Neuronal stem cell (in vitro differentiated cells): Measurements from ENCODE around the gene NELL1.

Experiments used
- DNase-seq: peaks from one replicate; pipeline ENCODE4 v3.0.0-alpha.2; 2013; ENCODE audit warnings: low spot score
- H2AFZ ChIP-seq: one replicate; pipeline ENCODE4 v1.6.1; 2013; ENCODE audit warnings: mild to moderate bottlenecking, low read length, inconsistent platforms
- H2AK5ac ChIP-seq: 2 replicates; pipeline ENCODE4 v1.6.1; 2013; ENCODE audit warnings: low read depth, mild to moderate bottlenecking, inconsistent platforms, low read length, moderate library complexity, mixed read lengths
- H2BK120ac ChIP-seq: 2 replicates; pipeline ENCODE4 v1.6.1; 2013; ENCODE audit warnings: low read depth, mild to moderate bottlenecking, inconsistent platforms, low read length, moderate library complexity, mixed read lengths
- H2BK12ac ChIP-seq: one replicate; pipeline ENCODE4 v1.6.1; 2013; ENCODE audit warnings: low read length, inconsistent platforms
- H2BK15ac ChIP-seq: 2 replicates; pipeline ENCODE4 v1.6.1; 2013; ENCODE audit warnings: mild to moderate bottlenecking, low read length, inconsistent platforms, mixed read lengths
- H2BK5ac ChIP-seq: one replicate; pipeline ENCODE4 v1.6.1; 2013; ENCODE audit warnings: inconsistent platforms, mild to moderate bottlenecking, low read length, moderate library complexity
- H3K14ac ChIP-seq: one replicate; pipeline ENCODE4 v1.6.1; 2013; ENCODE audit warnings: low read length, inconsistent platforms
- H3K18ac ChIP-seq: 2 replicates; pipeline ENCODE4 v1.6.1; 2013; ENCODE audit warnings: low read length, inconsistent platforms
- H3K23ac ChIP-seq: 2 replicates; pipeline ENCODE4 v1.6.1; 2013; ENCODE audit warnings: low read depth, mild to moderate bottlenecking, mixed read lengths, low read length, inconsistent platforms; ENCODE audit not compliant: poor library complexity
- H3K27ac ChIP-seq: replicated peaks from 3 replicates; pipeline ENCODE4 v1.5.1; 2013; ENCODE audit warnings: low read length, inconsistent platforms
- H3K27me3 ChIP-seq, 3 experiments: 2 replicates each; pipeline ENCODE4 v1.6.1; 2013; ENCODE audit warnings: low read length in 3 of 3, mild to moderate bottlenecking in 2 of 3, inconsistent platforms in 1 of 3, low read depth in 1 of 3, mixed read lengths in 1 of 3, moderate library complexity in 1 of 3; ENCODE audit not compliant: control insufficient read depth in 3 of 3, insufficient read depth in 3 of 3
- H3K36me3 ChIP-seq, 2 donors: replicated peaks in 1 of 2; 2 replicates each; pipeline ENCODE4 v1.6.1; 2013; ENCODE audit warnings: low read length in 2 of 2; ENCODE audit not compliant: control insufficient read depth in 2 of 2, insufficient read depth in 2 of 2
- H3K4ac ChIP-seq: 2 replicates; pipeline ENCODE4 v1.6.1; 2013; ENCODE audit warnings: inconsistent platforms, mild to moderate bottlenecking, low read length, moderate library complexity
- H3K4me1 ChIP-seq, 2 donors: 1 replicate in 1 of 2; 2 replicates in 1 of 2; pipeline ENCODE4 v1.6.1; 2013; ENCODE audit warnings: low read length in 2 of 2, low read depth in 1 of 2; ENCODE audit not compliant: control insufficient read depth in 2 of 2, insufficient read depth in 1 of 2
- H3K4me2 ChIP-seq: one replicate; pipeline ENCODE4 v1.6.1; 2013; ENCODE audit warnings: mild to moderate bottlenecking, low read length, inconsistent platforms; ENCODE audit not compliant: insufficient read depth, poor library complexity, severe bottlenecking
- H3K4me3 ChIP-seq, 2 donors: 2 replicates each; pipeline ENCODE4 v1.5.1; 2013; ENCODE audit warnings: low read length in 2 of 2, mild to moderate bottlenecking in 2 of 2, inconsistent platforms in 1 of 2, moderate library complexity in 1 of 2
- H3K79me1 ChIP-seq: one replicate; pipeline ENCODE4 v1.6.1; 2013; ENCODE audit warnings: low read depth, mild to moderate bottlenecking, inconsistent platforms, low read length, moderate library complexity
- H3K9ac ChIP-seq: one replicate; pipeline ENCODE4 v1.6.1; 2013; ENCODE audit warnings: mild to moderate bottlenecking, low read depth, low read length, inconsistent platforms; ENCODE audit not compliant: poor library complexity
- H3K9me3 ChIP-seq, 2 donors: replicated peaks in 1 of 2; 2 replicates each; pipeline versions ENCODE3 to v1.6.1; 2013; ENCODE audit warnings: low read length in 2 of 2, mild to moderate bottlenecking in 2 of 2, inconsistent platforms in 1 of 2, low read depth in 1 of 2, mixed read lengths in 1 of 2, moderate library complexity in 1 of 2; ENCODE audit not compliant: control insufficient read depth in 2 of 2, insufficient read depth in 1 of 2
- H4K8ac ChIP-seq: one replicate; pipeline ENCODE4 v1.6.1; 2013; ENCODE audit warnings: low read depth, mild to moderate bottlenecking, inconsistent platforms, low read length, moderate library complexity
- H4K91ac ChIP-seq: one replicate; pipeline ENCODE4 v1.6.1; 2013; ENCODE audit warnings: low read length, low read depth, mild to moderate bottlenecking, inconsistent platforms; ENCODE audit not compliant: poor library complexity
- WGBS, 2 donors: extraction: QIAGEN DNeasy Blood & Tissue Kit; methylation state at CpG; one replicate each; pipeline ENCODE4 v1.1.7; 2013; ENCODE audit warnings: missing lambda C conversion rate in 2 of 2, mixed read lengths in 1 of 2; ENCODE audit not compliant: insufficient read length in 2 of 2, insufficient replicate concordance in 1 of 2; ENCODE audit errors: extremely low coverage in 2 of 2; 5-methylcytosine and 5-hydroxymethylcytosine counted together

The NELL1 gene

GRCh38 chr11:21401496-21401895 is 732.1 kb downstream of the NELL1 start:
- Histone ChIP-seq H2AFZ (no peak overlapping the region), H4K8ac (no peak overlapping the region), H3K36me3 (no peaks in the 10 kb centered on the region), H3K27ac (no peak overlapping the region), H3K23ac (no peak overlapping the region), H3K79me1 (no peaks in the 10 kb centered on the region), H3K4ac (no peak overlapping the region), H3K4me2 (no peak overlapping the region), H3K14ac (no peak overlapping the region), H3K4me1 (no peaks in the 10 kb centered on the region), H2AK5ac (no peak overlapping the region), H3K27me3 (no peaks in the 10 kb centered on the region), H3K9me3 (no peaks in the 10 kb centered on the region), H2BK12ac (no peak overlapping the region), H4K91ac (no peak overlapping the region), H3K9ac (no peak overlapping the region), H2BK15ac (no peak overlapping the region), H3K18ac (no peak overlapping the region), H2BK5ac (no peak overlapping the region), H3K4me3 (no peak overlapping the region), H2BK120ac (no peak overlapping the region)
- no peak for DNase-seq
- no CpG with 5 or more reads among the region's 1 CpG for WGBS, 2 donors

- H2BK12ac ChIP-seq = no peak overlapping the region
- H3K4me2 ChIP-seq = no peak overlapping the region
- H2BK5ac ChIP-seq = no peak overlapping the region
- H3K4me1 ChIP-seq = no peaks in the 10 kb centered on the region
- no CpG with 5 or more reads among the region's 1 CpG for WGBS, 2 donors
- H3K79me1 ChIP-seq = no peaks in the 10 kb centered on the region
- H3K23ac ChIP-seq = no peak overlapping the region
- no peak overlapping the region for H3K18ac ChIP-seq
- H3K4me3 ChIP-seq = no peak overlapping the region
- H4K8ac ChIP-seq = no peak overlapping the region
- no peak overlapping the region for H2BK15ac ChIP-seq
- H3K27me3 ChIP-seq = no peaks in the 10 kb centered on the region
- no peak overlapping the region for H2AK5ac ChIP-seq
- no peak overlapping the region for H2BK120ac ChIP-seq
- H3K27ac ChIP-seq = no peak overlapping the region
- no peak overlapping the region for H3K4ac ChIP-seq
- H3K36me3 ChIP-seq = no peaks in the 10 kb centered on the region
- no peaks in the 10 kb centered on the region for H3K9me3 ChIP-seq
- no peak overlapping the region for H3K9ac ChIP-seq
- no peak overlapping the region for H3K14ac ChIP-seq
- no peak for DNase-seq
- no peak overlapping the region for H2AFZ ChIP-seq
- H4K91ac ChIP-seq = no peak overlapping the region
Observed at GRCh38 chr11:21402274-21402673, 732.9 kb downstream of the NELL1 start.

- Histone ChIP-seq H3K27ac (no peak overlapping the region), H2AK5ac (no peak overlapping the region), H3K23ac (no peak overlapping the region), H2BK12ac (no peak overlapping the region), H2BK5ac (no peak overlapping the region), H2BK15ac (no peak overlapping the region), H3K18ac (no peak overlapping the region), H3K36me3 (no peaks in the 10 kb centered on the region), H3K79me1 (no peaks in the 10 kb centered on the region), H3K9me3 (no peaks in the 10 kb centered on the region), H3K27me3 (no peaks in the 10 kb centered on the region), H2BK120ac (no peak overlapping the region), H4K91ac (no peak overlapping the region), H4K8ac (no peak overlapping the region), H2AFZ (no peak overlapping the region), H3K14ac (no peak overlapping the region), H3K9ac (no peak overlapping the region), H3K4ac (no peak overlapping the region), H3K4me2 (no peak overlapping the region), H3K4me3 (no peak overlapping the region), H3K4me1 (no peaks in the 10 kb centered on the region)
- no peak for DNase-seq
Observed at GRCh38 chr11:21403069-21403468, 733.7 kb downstream of the NELL1 start.

- no CpG with 5 or more reads among the region's 1 CpG for WGBS, 2 donors
- Histone ChIP-seq H3K9ac (no peak overlapping the region), H3K27ac (no peak overlapping the region), H2BK15ac (no peak overlapping the region), H3K9me3 (no peaks in the 10 kb centered on the region), H3K79me1 (no peaks in the 10 kb centered on the region), H3K23ac (no peak overlapping the region), H3K4me3 (no peak overlapping the region), H2BK120ac (no peak overlapping the region), H3K18ac (no peak overlapping the region), H4K91ac (no peak overlapping the region), H4K8ac (no peak overlapping the region), H3K36me3 (no peaks in the 10 kb centered on the region), H2BK12ac (no peak overlapping the region), H2AFZ (no peak overlapping the region), H3K4me2 (no peak overlapping the region), H2BK5ac (no peak overlapping the region), H3K14ac (no peak overlapping the region), H3K27me3 (no peaks in the 10 kb centered on the region), H3K4ac (no peak overlapping the region), H3K4me1 (no peaks in the 10 kb centered on the region), H2AK5ac (no peak overlapping the region)
- DNase-seq = no peak
Observed at GRCh38 chr11:21405422-21405821, 736.0 kb downstream of the NELL1 start.
